ENCODE results near the gene PC.

DNA sequence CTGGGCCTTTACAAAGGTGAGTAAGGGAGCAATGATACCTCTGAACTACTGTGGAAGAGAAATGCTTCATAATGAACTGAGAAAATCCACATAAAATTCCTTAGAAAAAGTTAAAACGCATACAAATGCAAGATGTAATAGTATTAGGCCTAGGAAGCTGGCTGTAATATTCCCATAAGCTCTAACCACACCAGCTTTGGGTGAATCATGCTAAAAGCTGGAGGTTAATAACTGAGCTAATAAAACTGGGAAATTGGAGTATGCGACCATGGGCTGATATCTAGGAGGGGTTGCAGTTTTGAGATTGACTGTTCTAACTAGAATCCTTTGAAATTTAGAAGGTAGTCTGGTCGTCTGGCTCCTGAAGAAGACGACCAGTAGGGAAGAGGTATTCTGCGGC is 143.5 kb downstream of the PC start:
- TF ChIP-seq, protein P1, sequence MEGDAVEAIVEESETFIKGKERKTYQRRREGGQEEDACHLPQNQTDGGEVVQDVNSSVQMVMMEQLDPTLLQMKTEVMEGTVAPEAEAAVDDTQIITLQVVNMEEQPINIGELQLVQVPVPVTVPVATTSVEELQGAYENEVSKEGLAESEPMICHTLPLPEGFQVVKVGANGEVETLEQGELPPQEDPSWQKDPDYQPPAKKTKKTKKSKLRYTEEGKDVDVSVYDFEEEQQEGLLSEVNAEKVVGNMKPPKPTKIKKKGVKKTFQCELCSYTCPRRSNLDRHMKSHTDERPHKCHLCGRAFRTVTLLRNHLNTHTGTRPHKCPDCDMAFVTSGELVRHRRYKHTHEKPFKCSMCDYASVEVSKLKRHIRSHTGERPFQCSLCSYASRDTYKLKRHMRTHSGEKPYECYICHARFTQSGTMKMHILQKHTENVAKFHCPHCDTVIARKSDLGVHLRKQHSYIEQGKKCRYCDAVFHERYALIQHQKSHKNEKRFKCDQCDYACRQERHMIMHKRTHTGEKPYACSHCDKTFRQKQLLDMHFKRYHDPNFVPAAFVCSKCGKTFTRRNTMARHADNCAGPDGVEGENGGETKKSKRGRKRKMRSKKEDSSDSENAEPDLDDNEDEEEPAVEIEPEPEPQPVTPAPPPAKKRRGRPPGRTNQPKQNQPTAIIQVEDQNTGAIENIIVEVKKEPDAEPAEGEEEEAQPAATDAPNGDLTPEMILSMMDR (IDR thresholded peaks at IDR 0.05; ENCODE audit: low read length): no peak
- no peak for TF ChIP-seq EZH2 (optimal IDR thresholded peaks at IDR 0.05; ENCODE audit: low read depth, low read length)

All from MM.1S (cell line).